ENCODE measurements around the gene NFASC. TPM values are rescaled to one million over a fixed set of nuclear protein-coding genes. Genes with fewer than 3 reads are reported as not detected.

NFASC gene
- total RNA-seq, 1 donor: 36.9 TPM

GRCh38 chr1:205008896-205009295 lies 138.2 kb downstream of the NFASC start:
- Histone ChIP-seq H3K9me3 (ENCODE audit: low read depth, low read length) (no peaks in the 10 kb centered on the region), H3K4me1 (ENCODE audit: insufficient read depth, low read length) (peaks cover 10% of the 10 kb centered on the region), H4K20me1 (ENCODE audit: insufficient read depth, low read length) (no peaks in the 10 kb centered on the region), H3K4me2 (ENCODE audit: insufficient read depth, low read length) (no peak overlapping the region), H3K4me3 (ENCODE audit: insufficient read depth, low read length) (no peak overlapping the region), H3K36me3 (ENCODE audit: insufficient read depth, low read length) (no peaks in the 10 kb centered on the region), H3K27me3 (ENCODE audit: insufficient read depth, low read length) (no peaks in the 10 kb centered on the region), H3K79me2 (ENCODE audit: insufficient read depth, low read length) (no peaks in the 10 kb centered on the region), H2AFZ (ENCODE audit: low read length) (no peak overlapping the region), H3K27ac (ENCODE audit: low read depth, low read length) (no peak overlapping the region)
- no peak for TF ChIP-seq CTCF (IDR thresholded peaks at IDR 0.05; ENCODE audit: extremely low read depth, low read depth, low read length)
- DNase-seq (ENCODE audit: insufficient read length, low spot score, missing footprints): no peak

GRCh38 chr1:205009670-205010069 lies 139.0 kb downstream of the NFASC start:
- no peaks in the 10 kb centered on the region for H3K36me3 ChIP-seq (ENCODE audit: insufficient read depth, low read length)

GRCh38 chr1:205012391-205013140 lies 141.9 kb downstream of the NFASC start:
- no peak for DNase-seq (ENCODE audit: insufficient read length, low spot score, missing footprints)

More at GRCh38 chr1:205009670-205010069, 139.0 kb downstream of the NFASC start:
- H3K27ac ChIP-seq (ENCODE audit: low read depth, low read length): no peak overlapping the region
- H2AFZ ChIP-seq (ENCODE audit: low read length): no peak overlapping the region
- H3K4me3 ChIP-seq (ENCODE audit: insufficient read depth, low read length): no peak overlapping the region
- H3K27me3 ChIP-seq (ENCODE audit: insufficient read depth, low read length): no peaks in the 10 kb centered on the region
- DNase-seq (ENCODE audit: insufficient read length, low spot score, missing footprints): no peak
- no peaks in the 10 kb centered on the region for H4K20me1 ChIP-seq (ENCODE audit: insufficient read depth, low read length)
- TF ChIP-seq CTCF (IDR thresholded peaks at IDR 0.05; ENCODE audit: extremely low read depth, low read depth, low read length): no peak
- H3K9me3 ChIP-seq (ENCODE audit: low read depth, low read length): no peaks in the 10 kb centered on the region
- H3K4me1 ChIP-seq (ENCODE audit: insufficient read depth, low read length): peaks cover 12% of the 10 kb centered on the region
- no peaks in the 10 kb centered on the region for H3K79me2 ChIP-seq (ENCODE audit: insufficient read depth, low read length)
- no peak overlapping the region for H3K4me2 ChIP-seq (ENCODE audit: insufficient read depth, low read length)

More at GRCh38 chr1:205012391-205013140, 141.9 kb downstream of the NFASC start:
- Histone ChIP-seq H3K27me3 (ENCODE audit: insufficient read depth, low read length) (no peaks in the 10 kb centered on the region), H4K20me1 (ENCODE audit: insufficient read depth, low read length) (no peaks in the 10 kb centered on the region), H3K4me3 (ENCODE audit: insufficient read depth, low read length) (no peak overlapping the region), H3K79me2 (ENCODE audit: insufficient read depth, low read length) (no peaks in the 10 kb centered on the region), H3K27ac (ENCODE audit: low read depth, low read length) (no peak overlapping the region), H3K4me2 (ENCODE audit: insufficient read depth, low read length) (no peak overlapping the region), H2AFZ (ENCODE audit: low read length) (no peak overlapping the region), H3K4me1 (ENCODE audit: insufficient read depth, low read length) (peaks cover 12% of the 10 kb centered on the region), H3K36me3 (ENCODE audit: insufficient read depth, low read length) (no peaks in the 10 kb centered on the region), H3K9me3 (ENCODE audit: low read depth, low read length) (no peaks in the 10 kb centered on the region)
- no peak for TF ChIP-seq CTCF (IDR thresholded peaks at IDR 0.05; ENCODE audit: extremely low read depth, low read depth, low read length)

Data from osteoblast (primary cell).